Lower lobe of right lung (tissue), 2 donors: ENCODE results near the gene EXOC4. TPM values are rescaled to one million over a fixed set of nuclear protein-coding genes. Genes with fewer than 3 reads are reported as not detected.

Experiments
- ATAC-seq, 2 donors: fragments of 200-7000 bp; cut with Tn5 transposase; one replicate each; pipeline ENCODE4 v1.9.1; 2020 to 2022; ENCODE audit warnings: mild to moderate bottlenecking in 2 of 2, moderate library complexity in 2 of 2
- DNase-seq: peaks from one replicate; pipeline ENCODE4 v3.0.0-alpha.2; 2020
- H3K27ac ChIP-seq: fragments of 200-600 bp; one replicate; pipeline ENCODE4 v1.8.0; 2022
- H3K27me3 ChIP-seq: fragments of 200-600 bp; one replicate; pipeline ENCODE4 v1.8.0; 2022; ENCODE audit warnings: low read depth
- H3K36me3 ChIP-seq: fragments of 200-600 bp; one replicate; pipeline ENCODE4 v1.8.0; 2022; ENCODE audit warnings: mild to moderate bottlenecking
- H3K4me1 ChIP-seq: fragments of 200-600 bp; one replicate; pipeline ENCODE4 v1.8.0; 2022
- H3K4me3 ChIP-seq: fragments of 200-600 bp; one replicate; pipeline ENCODE4 v1.8.0; 2022; ENCODE audit warnings: mild to moderate bottlenecking
- H3K9me3 ChIP-seq: fragments of 200-600 bp; one replicate; pipeline ENCODE4 v1.8.0; 2022
- CTCF ChIP-seq: fragments of 200-600 bp; IDR thresholded peaks from one replicate; pipeline ENCODE4 v1.8.0; 2022; ENCODE audit warnings: antibody characterized with exemption, mild to moderate bottlenecking
- intact Hi-C: fragments of 100-400 bp; cut with DNase I; formaldehyde crosslinking; loops from one replicate; pipeline ENCODE4 v1.11.0; 2022
- total RNA-seq: library from RNA; stranded (reverse); fragmentation: NEBNext Ultra II Directional; extraction: Animal tissue kit (Norgen Biotek cat#: 25700); gene quantifications from one replicate; pipeline ENCODE4 v1.2.1, GENCODE V29; 2021
- donor health status: DM: no; HTN: yes; CAD: no; lungs with severe emphysema.

EXOC4 gene
- total RNA-seq, 1 donor from 2014 or later, result 80.2 TPM

GRCh38 chr7:133662830-133663229 is 410.0 kb downstream of the EXOC4 start:
- no peak for TF ChIP-seq CTCF
- H3K27ac ChIP-seq, result no peak overlapping the region
- H3K4me3 ChIP-seq, result no peak overlapping the region
- no peaks in the 10 kb centered on the region for H3K27me3 ChIP-seq
- H3K4me1 ChIP-seq, result no peaks in the 10 kb centered on the region
- intact Hi-C loops, result no loop called here
- DNase-seq (no peak), ATAC-seq (no peak)
- H3K9me3 ChIP-seq, result no peaks in the 10 kb centered on the region
- no peaks in the 10 kb centered on the region for H3K36me3 ChIP-seq

GRCh38 chr7:133664528-133664927 is 411.6 kb downstream of the EXOC4 start:
- H3K4me3 ChIP-seq, result no peak overlapping the region
- H3K4me1 ChIP-seq, result no peaks in the 10 kb centered on the region
- no peak overlapping the region for H3K27ac ChIP-seq
- intact Hi-C loops, result no loop called here
- no peaks in the 10 kb centered on the region for H3K36me3 ChIP-seq
- no peaks in the 10 kb centered on the region for H3K9me3 ChIP-seq
- no peak for DNase-seq
- H3K27me3 ChIP-seq, result no peaks in the 10 kb centered on the region
- TF ChIP-seq CTCF, result no peak
- ATAC-seq, result no peak

- no peaks in the 10 kb centered on the region for H3K9me3 ChIP-seq
Measured at GRCh38 chr7:133668296-133669060, 415.6 kb downstream of the EXOC4 start.

GRCh38 chr7:133669061-133669455 is 416.2 kb downstream of the EXOC4 start:
- no peak for TF ChIP-seq CTCF
- Histone ChIP-seq H3K27me3 (no peaks in the 10 kb centered on the region), H3K27ac (no peak overlapping the region), H3K4me1 (no peaks in the 10 kb centered on the region), H3K36me3 (no peaks in the 10 kb centered on the region), H3K9me3 (no peaks in the 10 kb centered on the region), H3K4me3 (no peak overlapping the region)
- intact Hi-C loops, result no loop called here
- DNase-seq (no peak), ATAC-seq (no peak)

More at GRCh38 chr7:133668296-133669060, 415.6 kb downstream of the EXOC4 start:
- Histone ChIP-seq H3K4me3 (no peak overlapping the region), H3K4me1 (no peaks in the 10 kb centered on the region), H3K36me3 (no peaks in the 10 kb centered on the region), H3K27ac (no peak overlapping the region), H3K27me3 (no peaks in the 10 kb centered on the region)
- ATAC-seq, result no peak
- DNase-seq, result no peak
- intact Hi-C loops, result no loop called here
- TF ChIP-seq CTCF, result no peak

- ATAC-seq, result no peak
- Histone ChIP-seq H3K4me1 (no peaks in the 10 kb centered on the region), H3K36me3 (no peaks in the 10 kb centered on the region), H3K4me3 (no peak overlapping the region), H3K27me3 (no peaks in the 10 kb centered on the region), H3K9me3 (no peaks in the 10 kb centered on the region), H3K27ac (no peak overlapping the region)
- DNase-seq, result no peak
- no peak for TF ChIP-seq CTCF
- intact Hi-C loops, result no loop called here
Measured at GRCh38 chr7:133670250-133670649, 417.4 kb downstream of the EXOC4 start.
